Lung (tissue), 12 donors: ENCODE measurements around the gene SDCBP2. TPM values are rescaled to one million over a fixed set of nuclear protein-coding genes. Genes with fewer than 3 reads are reported as not detected.

Experiments
- ATAC-seq: fragments of 200-7000 bp; cut with Tn5 transposase; one replicate; pipeline ENCODE4 v1.9.1; 2020; ENCODE audit warnings: moderate number of reproducible peaks; ENCODE audit not compliant: insufficient read depth, low FRiP score
- DNase-seq, 3 donors: peaks; one replicate each; pipeline ENCODE4 v3.0.0-alpha.2; 2013 to 2017
- H3K27ac ChIP-seq, 2 donors: one replicate each; pipeline ENCODE4 v1.5.1; 2013; ENCODE audit warnings: mild to moderate bottlenecking in 2 of 2, moderate library complexity in 2 of 2, control low read depth in 1 of 2, inconsistent platforms in 1 of 2, low read depth in 1 of 2, low read length in 1 of 2
- H3K27me3 ChIP-seq, 3 donors: one replicate each; pipeline ENCODE4 v1.5.1; 2013; ENCODE audit warnings: low read length in 2 of 3; ENCODE audit not compliant: control insufficient read depth in 3 of 3, insufficient read depth in 3 of 3
- H3K36me3 ChIP-seq, 4 donors: one replicate each; pipeline ENCODE4 v1.5.1; 2013; ENCODE audit warnings: low read length in 4 of 4, mild to moderate bottlenecking in 1 of 4, moderate library complexity in 1 of 4; ENCODE audit not compliant: control insufficient read depth in 4 of 4, insufficient read depth in 4 of 4
- H3K4me1 ChIP-seq, 5 donors: one replicate each; pipeline ENCODE4 v1.5.1; 2013; ENCODE audit warnings: low read length in 5 of 5, mild to moderate bottlenecking in 2 of 5, moderate library complexity in 1 of 5; ENCODE audit not compliant: control insufficient read depth in 5 of 5, insufficient read depth in 5 of 5
- H3K4me3 ChIP-seq: one replicate; pipeline ENCODE4 v1.5.1; 2013; ENCODE audit warnings: mild to moderate bottlenecking, control low read depth, moderate library complexity
- H3K9ac ChIP-seq, 2 donors: one replicate each; pipeline ENCODE4 v1.5.1; 2013; ENCODE audit warnings: low read length in 2 of 2, control low read depth in 1 of 2; ENCODE audit not compliant: insufficient read depth in 1 of 2
- H3K9me3 ChIP-seq, 4 donors: one replicate each; pipeline ENCODE4 v1.5.1; 2013; ENCODE audit warnings: low read length in 3 of 4, mild to moderate bottlenecking in 1 of 4, moderate library complexity in 1 of 4; ENCODE audit not compliant: control insufficient read depth in 4 of 4, insufficient read depth in 3 of 4
- WGBS, 2 donors: extraction: QIAGEN DNeasy Blood & Tissue Kit; methylation state at CpG; one replicate each; pipeline ENCODE4 v1.1.7; 2013; 5-methylcytosine and 5-hydroxymethylcytosine counted together
- polyA plus RNA-seq, 2 donors: library from polyadenylated mRNA; stranded (reverse); fragments of 200-250 nt; gene quantifications; one replicate each; pipeline ENCODE4 v1.2.1, GENCODE V29; 2013
- total RNA-seq, 2 donors: library from RNA; depleted of rRNA in 1 of 2; stranded (reverse); fragments of >200 nt in 1 of 2; gene quantifications; one replicate each; pipeline ENCODE4 v1.2.1, GENCODE V29; 2014 to 2021
- TF ChIP-seq, protein P1 (sequence below): IDR thresholded peaks from 2 replicates; pipeline ENCODE4 v1.5.1; 2012; ENCODE audit warnings: mild to moderate bottlenecking; ENCODE audit errors: control extremely low read depth, extremely low read depth
- donor health status: control.
- donor health status: control.
- donor health status: Bipolar disorder and iron deficiency.
- donor health status: healthy.
- donor health status: DM: yes; HTN: yes; CAD: no.

SDCBP2 gene
- total and polyA plus RNA-seq, 4 donors = 3.5 to 18.1 (median 12.5) TPM

- Histone ChIP-seq H3K9me3 (no peaks in the 10 kb centered on the region), H3K9ac (no peak overlapping the region), H3K4me3 (no peak overlapping the region), H3K27ac (no peak overlapping the region), H3K27me3 (peaks cover 0 to 2% (median 0%) of the 10 kb centered on the region in 3 donors), H3K36me3 (no peaks in the 10 kb centered on the region), H3K4me1 (peaks cover 0 to 23% (median 10%) of the 10 kb centered on the region in 5 donors)
- ATAC-seq (no peak), DNase-seq (no peak)
- TF ChIP-seq, protein P1, sequence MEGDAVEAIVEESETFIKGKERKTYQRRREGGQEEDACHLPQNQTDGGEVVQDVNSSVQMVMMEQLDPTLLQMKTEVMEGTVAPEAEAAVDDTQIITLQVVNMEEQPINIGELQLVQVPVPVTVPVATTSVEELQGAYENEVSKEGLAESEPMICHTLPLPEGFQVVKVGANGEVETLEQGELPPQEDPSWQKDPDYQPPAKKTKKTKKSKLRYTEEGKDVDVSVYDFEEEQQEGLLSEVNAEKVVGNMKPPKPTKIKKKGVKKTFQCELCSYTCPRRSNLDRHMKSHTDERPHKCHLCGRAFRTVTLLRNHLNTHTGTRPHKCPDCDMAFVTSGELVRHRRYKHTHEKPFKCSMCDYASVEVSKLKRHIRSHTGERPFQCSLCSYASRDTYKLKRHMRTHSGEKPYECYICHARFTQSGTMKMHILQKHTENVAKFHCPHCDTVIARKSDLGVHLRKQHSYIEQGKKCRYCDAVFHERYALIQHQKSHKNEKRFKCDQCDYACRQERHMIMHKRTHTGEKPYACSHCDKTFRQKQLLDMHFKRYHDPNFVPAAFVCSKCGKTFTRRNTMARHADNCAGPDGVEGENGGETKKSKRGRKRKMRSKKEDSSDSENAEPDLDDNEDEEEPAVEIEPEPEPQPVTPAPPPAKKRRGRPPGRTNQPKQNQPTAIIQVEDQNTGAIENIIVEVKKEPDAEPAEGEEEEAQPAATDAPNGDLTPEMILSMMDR = no peak
- 95 to 97% methylated on average over 1 of the region's 1 CpG for WGBS, 2 donors
Observed at GRCh38 chr20:1287306-1287705, 41.6 kb downstream of the SDCBP2 start.

GRCh38 chr20:1286267-1287024 is 42.5 kb downstream of the SDCBP2 start:
- Histone ChIP-seq H3K4me1 (peaks cover 0 to 22% (median 10%) of the 10 kb centered on the region in 5 donors), H3K27me3 (peaks cover 0 to 2% (median 0%) of the 10 kb centered on the region in 3 donors), H3K36me3 (no peaks in the 10 kb centered on the region), H3K9ac (no peak overlapping the region), H3K9me3 (no peaks in the 10 kb centered on the region), H3K4me3 (no peak overlapping the region), H3K27ac (no peak overlapping the region)
- TF ChIP-seq, protein P1 = no peak
- ATAC-seq = no peak
- WGBS, 2 donors = 73 to 75% methylated on average over 9 of the region's 9 CpGs
- no peak for DNase-seq

DNA sequence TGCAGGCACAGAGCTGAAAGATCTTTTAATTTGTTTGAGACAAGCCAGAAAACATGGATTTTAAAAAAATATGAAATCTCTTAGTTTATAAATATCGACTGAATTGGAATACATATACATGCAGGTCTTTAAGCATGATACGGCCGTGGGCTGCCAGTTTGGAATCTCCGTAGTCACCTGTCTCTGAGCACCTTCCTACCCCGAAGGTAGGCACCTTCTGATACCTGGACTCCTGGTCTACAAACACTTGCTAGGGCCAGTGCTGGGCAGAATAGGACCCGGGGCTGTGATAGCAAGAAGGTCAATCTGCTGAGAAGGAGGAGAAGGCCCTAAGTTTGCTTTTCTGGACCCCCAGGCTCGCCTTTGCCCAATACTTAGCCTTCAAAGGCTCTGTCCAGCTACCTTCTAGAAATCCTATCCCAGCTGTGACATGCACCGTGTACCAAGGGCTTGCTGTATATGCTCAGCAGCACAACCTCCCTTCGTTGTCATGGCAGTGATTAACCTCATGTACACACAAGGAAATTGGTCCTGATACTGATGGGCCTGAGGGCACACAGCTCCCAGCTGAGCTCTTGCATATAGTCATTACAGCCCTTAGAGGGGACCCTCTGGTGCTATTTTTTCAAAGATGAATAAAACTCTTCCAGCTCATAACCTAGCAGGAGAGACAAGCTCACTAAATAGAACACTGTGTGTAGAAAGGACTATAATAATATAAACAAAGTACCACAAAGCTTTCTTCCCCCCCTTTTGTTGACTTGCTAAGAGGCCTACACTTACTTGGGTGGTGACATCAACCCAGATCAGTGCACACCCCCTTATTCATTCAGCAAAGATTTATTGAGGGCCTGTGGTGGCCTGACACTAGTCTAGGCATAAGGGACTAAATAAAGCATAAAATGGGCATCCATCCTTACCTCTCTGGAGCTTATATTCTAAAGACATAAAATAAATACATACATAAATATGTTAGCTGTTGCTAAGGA is 45.1 kb downstream of the SDCBP2 start:
- Histone ChIP-seq H3K27ac (peak overlapping the region in 1 of 2 donors; percentile 28), H3K4me3 (no peak overlapping the region), H3K9me3 (no peaks in the 10 kb centered on the region), H3K36me3 (no peaks in the 10 kb centered on the region), H3K4me1 (peaks cover 0 to 18% (median 7%) of the 10 kb centered on the region in 5 donors), H3K27me3 (peaks cover 0 to 2% (median 0%) of the 10 kb centered on the region in 3 donors), H3K9ac (no peak overlapping the region)
- WGBS, 2 donors = 87 to 91% methylated on average over 9 of the region's 9 CpGs
- ATAC-seq = no peak
- TF ChIP-seq, protein P1 = no peak
- DNase-seq = peak in 2 of 3 donors; percentile 13 to 19
